SK-N-SH (cell line): Measurements from ENCODE around the gene OR52N1. TPM values are rescaled to one million over a fixed set of nuclear protein-coding genes. Genes with fewer than 3 reads are reported as not detected.

Source experiments
- CTCF ChIA-PET: fragments of 300-600, 350-600 bp; formaldehyde crosslinking; extraction: SDS; loops from one replicate; lab custom pipeline; 2021; lab: Yijun Ruan, JAX
- POLR2A ChIA-PET: fragments of 350-600 bp; sonication (Branson Sonifier 250); formaldehyde crosslinking; extraction: SDS; loops from one replicate; lab custom pipeline; 2020; ENCODE audit warnings: antibody characterized with exemption, inconsistent platforms; lab: Yijun Ruan, JAX
- DNase-seq: peaks from one replicate; pipeline ENCODE4 v3.0.0; 2012
- H2AFZ ChIP-seq: fragments of 200-600 bp; sonication (generic); 2 replicates; pipeline ENCODE4 v1.8.1; 2016; ENCODE audit warnings: antibody characterized with exemption, mild to moderate bottlenecking, low read depth
- H3F3A ChIP-seq: fragments of 200-600 bp; sonication (generic); replicated peaks from 2 replicates; pipeline ENCODE3; 2016; ENCODE audit warnings: antibody characterized with exemption, mild to moderate bottlenecking; ENCODE audit not compliant: insufficient read depth
- H3K27ac ChIP-seq, 2 experiments: fragments of 200-500 bp in 1 of 2; fragments of 200-600 bp in 1 of 2; sonication (Bioruptor generic) in 1 of 2; sonication (generic), shearing (Covaris generic) in 1 of 2; 2 replicates each; pipeline versions ENCODE4 v1.5.1 to v1.6.1; 2014 to 2016; ENCODE audit warnings: low read depth in 2 of 2, inconsistent platforms in 1 of 2, low read length in 1 of 2, mild to moderate bottlenecking in 1 of 2, mixed read lengths in 1 of 2
- H3K27me3 ChIP-seq: fragments of 200-600 bp; sonication (generic), shearing (Covaris generic); 2 replicates; pipeline ENCODE4 v1.6.1; 2016; ENCODE audit warnings: mixed run types; ENCODE audit not compliant: insufficient read depth
- H3K36me3 ChIP-seq, 2 experiments: fragments of 200-500 bp in 1 of 2; fragments of 200-600 bp in 1 of 2; sonication (Bioruptor generic) in 1 of 2; sonication (generic) in 1 of 2; replicated peaks in 1 of 2; 2 replicates each; pipeline versions ENCODE3 to v1.5.1; 2014 to 2016; ENCODE audit warnings: low read length in 1 of 2, mild to moderate bottlenecking in 1 of 2; ENCODE audit not compliant: insufficient read depth in 2 of 2, control insufficient read depth in 1 of 2
- H3K4me1 ChIP-seq, 2 experiments: fragments of 200-500 bp in 1 of 2; fragments of 200-600 bp in 1 of 2; sonication (Bioruptor generic) in 1 of 2; sonication (generic), shearing (Covaris generic) in 1 of 2; 2 replicates each; pipeline versions ENCODE4 v1.5.1 to v1.6.1; 2014 to 2016; ENCODE audit warnings: low read depth in 1 of 2, low read length in 1 of 2, mixed run types in 1 of 2; ENCODE audit not compliant: insufficient read depth in 2 of 2, control insufficient read depth in 1 of 2
- H3K4me2 ChIP-seq: fragments of 200-600 bp; sonication (generic), shearing (Covaris generic); 2 replicates; pipeline ENCODE4 v1.6.1; 2017; ENCODE audit warnings: mixed run types
- H3K4me3 ChIP-seq, 2 experiments: fragments of 200-500 bp in 1 of 2; fragments of 200-600 bp in 1 of 2; sonication (Bioruptor generic) in 1 of 2; sonication (generic), shearing (Covaris generic) in 1 of 2; 2 replicates each; pipeline versions ENCODE4 v1.5.1 to v1.8.1; 2014 to 2016; ENCODE audit warnings: low read depth in 2 of 2, inconsistent platforms in 1 of 2, low read length in 1 of 2, mild to moderate bottlenecking in 1 of 2, mixed read lengths in 1 of 2, moderate library complexity in 1 of 2
- H3K79me2 ChIP-seq: fragments of 200-600 bp; sonication (generic); 2 replicates; pipeline ENCODE4 v1.8.1; 2017; ENCODE audit warnings: mild to moderate bottlenecking; ENCODE audit not compliant: insufficient read depth
- H3K9ac ChIP-seq: fragments of 200-600 bp; sonication (generic); 2 replicates; pipeline ENCODE4 v1.6.1; 2017; ENCODE audit warnings: mixed run types
- H3K9me2 ChIP-seq: fragments of 200-600 bp; sonication (generic); 2 replicates; pipeline ENCODE4 v1.6.1; 2017; ENCODE audit warnings: mixed run types
- H3K9me3 ChIP-seq: fragments of 200-600 bp; sonication (generic); 2 replicates; pipeline ENCODE4 v1.6.1; 2017; ENCODE audit warnings: mixed run types, mild to moderate bottlenecking, moderate library complexity
- H4K20me1 ChIP-seq: fragments of 200-600 bp; sonication (generic); 2 replicates; pipeline ENCODE4 v1.6.1; 2017; ENCODE audit warnings: mild to moderate bottlenecking, mixed run types; ENCODE audit not compliant: insufficient read depth
- EP300 ChIP-seq, 2 experiments: IDR thresholded peaks; 2 replicates each; pipeline versions ENCODE4 v1.4.0 to v1.6.1; 2012; ENCODE audit warnings: borderline replicate concordance in 1 of 2, low read depth in 1 of 2, low read length in 1 of 2
- FOSL2 ChIP-seq: IDR thresholded peaks from 2 replicates; pipeline ENCODE4 v1.4.0; 2012; ENCODE audit warnings: low read depth, mild to moderate bottlenecking, moderate library complexity, borderline replicate concordance
- REST ChIP-seq: IDR thresholded peaks from 2 replicates; pipeline ENCODE4 v1.6.1; 2012; ENCODE audit warnings: mild to moderate bottlenecking, low read depth, low read length, moderate library complexity
- RFX5 ChIP-seq: IDR thresholded peaks from 2 replicates; pipeline ENCODE4 v1.6.1; 2012; ENCODE audit warnings: mild to moderate bottlenecking, improper control_type of control experiment, low read length
- TEAD4 ChIP-seq: IDR thresholded peaks from 2 replicates; pipeline ENCODE4 v1.4.0; 2012; ENCODE audit warnings: mild to moderate bottlenecking, borderline replicate concordance; ENCODE audit not compliant: insufficient read depth
- USF2 ChIP-seq: fragments of 150-350 bp; IDR thresholded peaks from 2 replicates; pipeline ENCODE4 v1.6.1; 2017; ENCODE audit warnings: antibody characterized with exemption, low read length, low read depth, borderline replicate concordance
- ZBTB33 ChIP-seq: IDR thresholded peaks from 2 replicates; pipeline ENCODE4 v1.4.0; 2012; ENCODE audit warnings: low read depth, borderline replicate concordance
- WGBS: methylation state at CpG from one replicate; pipeline ENCODE4 v1.1.6; 2017; ENCODE audit warnings: low lambda C conversion rate; 5-methylcytosine and 5-hydroxymethylcytosine counted together
- polyA plus RNA-seq, 3 experiments: library from polyadenylated mRNA; depleted of rRNA; stranded (reverse); fragments of >200 nt; gene quantifications; 2 replicates each; pipeline ENCODE4 v1.2.3, GENCODE V29; 2012

Gene OR52N1
- polyA plus RNA-seq, 1 of the 3 experiments (the other 2 are of a cell fraction), result not detected

GRCh38 chr11:5746614-5747013, 44.5 kb downstream of the OR52N1 start:
- H3K27ac ChIP-seq, result no peak overlapping the region
- no peak for TF ChIP-seq EP300 (IDR thresholded peaks at IDR 0.05; ENCODE audit: borderline replicate concordance in 1 of 2, low read depth in 1 of 2, low read length in 1 of 2)
- TF ChIP-seq REST, result no peak
- ChIA-PET POLR2A (no interaction called here), CTCF (interaction anchor here (0.6 kb wide), 1 partner anchor 49 kb away, joined by 3 read pairs; no protein-coding TSS in a partner anchor)
- no peaks in the 10 kb centered on the region for H3K79me2 ChIP-seq
- no peaks in the 10 kb centered on the region for H4K20me1 ChIP-seq
- H3K9ac ChIP-seq, result no peak overlapping the region
- no peak for DNase-seq
- no peak overlapping the region for H3K4me3 ChIP-seq
- 6% methylated on average over 3 of the region's 3 CpGs for WGBS
- no peaks in the 10 kb centered on the region for H3K36me3 ChIP-seq
- no peaks in the 10 kb centered on the region for H3K4me1 ChIP-seq
- H3K4me2 ChIP-seq, result no peak overlapping the region
- H3K9me3 ChIP-seq, result no peaks in the 10 kb centered on the region
- no peaks in the 10 kb centered on the region; the same call in 1 of the 2 replicates for H3K9me2 ChIP-seq
- H2AFZ ChIP-seq, result no peak overlapping the region
- no peaks in the 10 kb centered on the region for H3F3A ChIP-seq
- H3K27me3 ChIP-seq, result no peaks in the 10 kb centered on the region

- POLR2A ChIA-PET, result no interaction called here
- no peaks in the 10 kb centered on the region for H3K36me3 ChIP-seq
- no peaks in the 10 kb centered on the region for H4K20me1 ChIP-seq
- H3K27me3 ChIP-seq, result no peaks in the 10 kb centered on the region
- no peaks in the 10 kb centered on the region for H3K9me3 ChIP-seq
- H3K4me2 ChIP-seq, result no peak overlapping the region
- WGBS, result 0% methylated on average over 1 of the region's 1 CpG
- CTCF ChIA-PET, result no interaction called here
- no peak overlapping the region for H3K4me3 ChIP-seq
- H3K27ac ChIP-seq, result no peak overlapping the region
- H3K4me1 ChIP-seq, result no peaks in the 10 kb centered on the region
- no peak overlapping the region for H2AFZ ChIP-seq
- no peaks in the 10 kb centered on the region for H3F3A ChIP-seq
- TF ChIP-seq TEAD4 (no peak), USF2 (no peak), RFX5 (no peak), ZBTB33 (no peak), FOSL2 (no peak)
- no peaks in the 10 kb centered on the region for H3K79me2 ChIP-seq
- DNase-seq, result no peak
- no peak overlapping the region for H3K9ac ChIP-seq
- H3K9me2 ChIP-seq, result peaks cover 3% of the 10 kb centered on the region; the same call in 1 of the 2 replicates
Observed at GRCh38 chr11:5738431-5738830, 52.6 kb downstream of the OR52N1 start.
